NCI-H446 (cell line): ENCODE results near the gene MAP3K13.
"Not testable (repeated sequence)": the region's sequence is repeated elsewhere in the genome, so short reads cannot be mapped to it uniquely, and the experiment has no call there.

ENCODE experiments used
- DNase-seq, 2 experiments: peaks; one replicate each; lab custom pipeline; 2025; lab: John Stamatoyannopoulos, UW

MAP3K13 gene

DNA sequence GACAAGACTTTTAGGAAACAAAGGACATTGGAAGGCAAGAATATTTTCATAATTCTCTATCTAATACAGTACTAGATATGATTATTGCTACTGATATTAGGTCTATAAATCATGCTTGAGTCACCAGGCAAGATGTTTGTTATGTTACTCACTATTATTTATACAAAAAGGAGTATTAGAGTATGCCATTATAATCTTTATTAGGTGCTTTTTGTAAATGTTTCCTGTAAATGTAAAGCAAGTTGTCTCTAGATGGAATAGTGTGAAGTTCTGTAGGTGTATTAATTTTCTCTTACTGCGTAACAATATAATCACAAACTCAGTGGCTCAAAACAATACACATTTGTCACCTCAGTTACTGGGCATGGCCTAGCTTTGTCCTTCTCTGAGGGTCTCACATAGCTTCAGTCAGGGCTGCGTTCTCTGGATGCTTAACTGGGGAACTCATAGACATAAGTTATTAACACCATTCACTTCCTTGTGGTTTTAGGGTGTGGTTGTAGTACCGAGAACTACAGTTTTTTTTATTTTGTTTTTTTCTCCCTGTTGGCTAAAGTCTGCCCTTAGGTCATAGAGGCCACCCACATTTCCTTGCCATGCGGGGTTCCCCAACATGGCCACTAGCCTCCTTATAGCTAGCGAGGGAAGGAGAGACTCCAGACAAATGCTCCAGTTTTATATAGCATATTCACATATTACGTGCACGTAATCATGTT, 20.3 kb upstream of the MAP3K13 start:
- no peak for DNase-seq

DNA sequence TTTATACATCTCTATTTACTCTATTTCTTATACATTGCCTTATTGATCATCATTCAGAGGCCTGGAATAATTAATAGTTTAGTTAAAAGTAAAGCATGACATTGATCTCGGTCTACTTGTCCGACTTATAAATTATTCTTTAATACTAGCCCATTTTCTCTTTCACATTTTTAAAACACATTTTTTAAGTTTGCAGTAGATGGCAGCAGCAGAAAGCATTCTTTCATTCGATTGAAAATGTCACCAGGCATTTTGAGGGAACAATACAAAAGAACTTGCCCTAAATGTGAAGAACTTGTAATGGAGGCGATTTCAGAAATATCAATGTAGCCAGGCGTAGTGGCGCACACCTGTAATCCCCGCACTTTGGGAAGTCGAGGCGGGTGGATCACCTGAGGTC, 15.5 kb upstream of the MAP3K13 start:
- DNase-seq: no peak

DNA sequence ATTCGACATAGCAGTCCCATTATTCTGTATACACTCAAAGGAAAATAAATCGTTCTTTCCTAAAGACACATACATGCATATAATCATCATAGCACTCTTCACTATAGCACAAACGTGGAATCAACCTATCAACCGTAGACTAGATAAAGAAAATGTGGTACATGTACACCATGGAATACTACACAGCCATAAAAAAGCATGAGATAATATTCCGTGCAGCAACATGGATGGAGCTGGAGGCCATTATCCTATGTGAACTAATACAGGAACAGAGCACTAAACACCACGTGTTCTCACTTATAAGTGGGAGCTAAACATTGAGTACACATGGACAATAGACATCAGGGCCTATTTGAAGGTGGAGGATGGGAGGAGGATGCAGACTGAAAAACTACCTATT, 12.1 kb upstream of the MAP3K13 start:
- no peak for DNase-seq

DNA sequence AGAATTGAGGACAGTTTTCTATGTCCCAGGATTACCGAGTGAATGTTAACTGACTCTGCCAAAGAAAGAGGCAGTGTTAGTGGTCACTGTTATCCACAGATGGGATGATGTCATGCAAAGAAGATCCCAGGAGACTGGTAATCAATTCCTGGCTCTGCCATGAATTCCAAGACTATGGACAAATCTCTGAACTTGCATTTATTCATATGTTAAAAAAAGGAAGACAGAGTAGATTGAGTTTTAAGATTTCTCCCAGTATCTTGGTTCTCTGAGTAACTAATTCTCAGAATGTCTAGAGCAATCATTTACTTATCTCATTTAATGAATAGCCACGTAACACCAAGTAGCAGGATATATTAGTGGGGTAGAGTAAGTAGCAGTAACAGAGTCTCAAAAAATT, 11.5 kb upstream of the MAP3K13 start:
- DNase-seq: no peak

DNA sequence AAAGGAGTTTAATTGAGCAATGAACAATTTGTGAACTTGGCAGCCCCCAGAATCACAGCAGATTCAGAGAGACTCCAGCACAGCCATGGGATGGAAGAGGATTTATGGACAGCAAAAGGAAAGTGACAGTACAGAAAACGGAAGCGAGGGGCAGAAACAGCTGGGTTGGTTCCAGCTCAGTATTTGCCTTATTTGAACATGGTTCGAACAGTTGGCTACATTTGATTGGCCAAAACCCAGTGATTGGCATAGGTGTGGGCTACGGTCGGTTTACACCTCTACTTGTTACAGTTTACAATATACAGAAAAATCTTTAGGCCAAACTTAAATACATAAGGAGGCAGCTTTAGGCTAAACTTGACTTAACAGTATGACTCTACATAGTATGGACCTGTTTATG, 9.7 kb upstream of the MAP3K13 start:
- no peak for DNase-seq

DNA sequence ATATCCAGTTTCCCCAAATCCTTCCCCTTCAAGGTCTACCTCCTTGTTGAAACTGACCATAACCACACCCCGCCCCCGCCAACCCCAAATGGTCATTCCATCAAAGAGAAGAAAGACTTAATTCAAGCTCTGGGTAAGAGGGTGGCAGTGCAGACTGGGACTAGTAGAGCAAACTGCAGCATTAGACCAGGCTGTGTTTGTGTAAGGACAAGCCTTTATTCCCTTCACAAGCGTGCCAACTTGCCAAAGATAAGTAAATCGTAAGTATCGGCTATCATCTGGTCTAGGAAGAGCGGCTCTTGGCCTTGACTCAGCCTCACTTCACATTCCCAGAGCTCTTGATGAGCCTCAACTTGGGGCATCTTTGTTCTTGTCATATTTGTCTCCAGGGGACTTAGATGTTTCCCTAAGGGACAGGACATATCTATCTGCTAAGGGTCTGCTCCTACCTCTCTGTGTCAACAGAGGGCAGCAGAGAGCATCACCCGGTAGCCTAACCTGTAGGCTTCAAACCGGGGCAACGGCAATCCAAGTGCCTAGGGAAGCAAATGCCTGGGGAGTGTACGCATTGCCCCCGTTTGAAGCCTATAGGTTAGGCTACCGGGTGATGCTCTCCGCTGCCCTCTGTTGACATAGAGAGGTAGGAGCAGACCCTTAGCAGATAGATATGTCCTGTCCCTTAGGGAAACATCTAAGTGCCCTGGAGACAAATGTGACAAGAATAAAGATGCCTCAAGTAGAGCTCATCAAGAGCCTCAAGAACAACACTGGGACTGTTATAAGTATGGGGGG, 8.9 kb upstream of the MAP3K13 start:
- peak; percentile 80 to 92 for DNase-seq

DNA sequence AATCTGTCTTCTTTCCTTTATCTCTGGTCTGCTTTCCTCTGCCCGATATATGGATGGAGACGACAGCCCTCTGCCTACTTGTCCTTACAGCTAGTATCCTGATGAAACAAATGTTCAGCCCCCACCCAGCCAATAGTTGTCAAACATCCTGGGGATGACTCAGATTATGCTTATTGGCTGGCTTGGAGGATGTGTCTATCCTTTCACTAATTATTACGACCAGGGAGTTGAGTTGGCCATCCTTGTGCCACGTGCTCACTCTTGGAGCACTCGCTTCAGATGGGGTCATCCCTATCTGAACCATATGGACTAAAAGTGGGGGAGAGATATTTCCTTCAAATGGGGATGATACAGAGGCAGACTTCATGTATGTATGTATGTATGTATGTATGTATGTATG, 6.4 kb upstream of the MAP3K13 start:
- DNase-seq: peak in 1 of 2 experiments; percentile 19

DNA sequence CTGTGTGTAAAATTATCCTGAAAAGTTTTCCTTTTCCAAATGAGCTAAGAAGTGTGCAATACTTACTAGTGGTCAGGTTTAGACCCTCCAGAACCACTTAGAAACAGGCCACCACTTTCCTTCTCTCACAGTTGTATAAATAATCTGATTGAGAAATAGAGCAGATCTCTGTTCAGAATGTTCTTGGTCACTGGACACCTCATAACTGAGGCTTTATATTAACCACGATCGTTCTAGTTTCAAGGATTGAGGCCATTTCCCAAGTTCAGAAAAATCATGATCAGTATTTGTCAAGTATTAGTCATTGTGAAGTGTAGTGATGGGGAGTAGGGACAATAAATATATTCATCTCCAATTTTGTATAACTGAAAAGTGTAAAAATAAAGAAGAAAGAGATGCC, 1.0 kb upstream of the MAP3K13 start:
- DNase-seq: no peak

DNA sequence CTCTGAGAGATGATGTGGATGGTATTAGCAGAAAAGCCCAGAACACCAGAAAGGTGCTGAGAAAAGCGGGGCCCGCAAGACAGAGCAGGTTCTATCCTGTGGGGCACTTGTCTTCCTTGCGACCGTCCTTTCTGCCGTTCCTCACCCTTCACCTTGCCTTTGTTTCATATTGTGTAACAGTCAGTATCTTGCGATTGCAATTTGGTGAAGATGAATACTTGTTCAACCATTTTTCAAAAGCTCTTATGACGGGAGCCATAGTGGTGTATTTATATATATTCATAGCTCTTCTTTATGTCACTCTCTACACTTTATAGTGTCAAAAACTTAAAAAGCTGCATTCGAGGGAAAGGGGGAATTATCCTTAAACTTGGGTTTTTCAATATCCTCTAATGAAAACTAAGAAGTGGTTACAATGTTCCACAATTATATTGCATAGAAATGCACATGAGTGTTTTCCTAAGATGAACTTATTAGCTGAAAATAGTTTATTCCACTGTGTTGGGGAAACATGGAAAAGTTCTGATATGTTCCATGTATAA, 797 bp downstream of the MAP3K13 start:
- DNase-seq: no peak

DNA sequence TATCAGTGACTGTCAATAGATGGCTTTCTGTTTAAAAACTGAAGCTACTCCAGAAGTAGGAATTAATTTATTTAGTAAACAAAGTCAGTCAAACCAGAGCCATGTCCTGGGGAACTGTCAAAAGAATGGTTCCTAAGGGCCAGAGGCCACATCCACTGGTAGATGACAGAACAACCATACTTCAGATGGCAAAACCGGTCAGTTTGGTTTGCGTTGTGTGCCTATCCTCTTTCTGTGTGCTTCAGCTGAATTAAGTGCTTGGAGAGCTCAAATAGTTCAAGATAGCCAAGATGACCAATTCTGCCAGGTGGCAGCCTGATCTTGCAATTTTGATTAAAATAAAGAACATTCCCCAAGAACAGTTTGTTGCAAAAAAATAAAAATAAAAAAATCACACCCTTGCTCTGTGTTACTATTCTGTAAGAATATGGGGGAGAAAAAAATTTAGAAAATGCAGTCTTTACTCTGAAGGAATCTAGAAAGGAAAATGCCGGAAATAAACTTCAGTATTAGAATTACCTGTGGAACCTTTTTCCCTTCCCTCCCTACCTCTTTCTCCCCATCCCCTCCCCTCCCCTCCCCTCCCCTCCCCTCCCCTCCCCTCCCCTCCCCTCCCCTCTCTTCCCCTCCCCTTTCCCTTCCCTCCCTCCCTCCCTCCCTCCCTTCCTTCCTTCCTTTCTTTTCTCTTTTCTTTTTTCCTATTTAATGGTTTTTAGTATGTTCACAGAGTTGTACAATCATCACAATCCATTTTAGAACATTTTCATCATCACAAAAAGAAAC, 2.5 kb downstream of the MAP3K13 start:
- no peak for DNase-seq

DNA sequence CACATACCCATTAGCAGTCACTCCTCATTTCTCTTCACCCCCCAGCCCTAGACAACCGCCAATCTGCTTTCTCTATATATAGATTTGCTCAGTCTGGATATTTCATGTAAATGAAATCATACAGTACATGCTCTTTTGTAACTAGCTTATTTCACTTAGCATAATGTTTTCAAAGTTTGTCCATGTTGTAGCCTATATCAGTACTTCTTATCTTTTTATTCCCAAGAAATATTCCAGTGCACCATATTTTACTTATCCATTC, 3.1 kb downstream of the MAP3K13 start:
- DNase-seq: no peak

DNA sequence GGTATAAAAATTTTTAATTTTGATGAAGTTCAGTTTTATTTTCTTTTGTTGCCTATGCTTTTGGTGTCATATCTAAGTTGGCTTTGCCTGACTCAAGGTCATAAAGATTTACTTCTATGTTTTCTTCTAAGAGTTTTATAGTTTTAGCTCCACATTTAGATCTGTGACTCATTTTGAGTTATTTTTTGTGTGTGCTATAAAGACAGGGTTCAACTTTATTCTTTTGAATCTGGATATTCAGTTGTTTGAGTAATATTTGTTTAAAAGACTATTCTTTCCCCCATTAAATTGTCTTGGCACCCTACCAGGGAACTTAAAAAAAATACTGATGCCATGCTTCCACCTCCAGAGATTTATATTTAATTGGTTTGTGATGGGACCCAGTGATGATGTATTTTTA, 4.0 kb downstream of the MAP3K13 start:
- no peak for DNase-seq

DNA sequence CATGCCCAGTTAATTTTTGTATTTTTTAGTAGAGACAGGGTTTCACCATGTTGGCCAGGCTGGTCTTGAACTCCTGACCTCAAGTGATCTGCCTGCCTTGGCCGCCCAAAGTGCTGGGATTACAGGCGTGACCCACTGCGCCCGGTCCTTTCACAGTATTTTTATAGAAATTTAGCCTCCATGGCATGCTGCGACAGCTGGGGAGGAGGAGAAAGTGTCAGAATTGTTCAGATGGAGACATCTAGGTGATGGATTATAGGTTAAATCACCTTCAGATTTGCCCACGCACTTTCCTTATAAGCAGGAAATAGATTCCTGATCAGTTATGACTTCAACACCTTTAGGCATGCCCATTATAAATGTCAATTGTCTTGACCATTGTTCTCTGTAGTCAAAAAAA, 7.4 kb downstream of the MAP3K13 start:
- DNase-seq: not testable (repeated sequence)

DNA sequence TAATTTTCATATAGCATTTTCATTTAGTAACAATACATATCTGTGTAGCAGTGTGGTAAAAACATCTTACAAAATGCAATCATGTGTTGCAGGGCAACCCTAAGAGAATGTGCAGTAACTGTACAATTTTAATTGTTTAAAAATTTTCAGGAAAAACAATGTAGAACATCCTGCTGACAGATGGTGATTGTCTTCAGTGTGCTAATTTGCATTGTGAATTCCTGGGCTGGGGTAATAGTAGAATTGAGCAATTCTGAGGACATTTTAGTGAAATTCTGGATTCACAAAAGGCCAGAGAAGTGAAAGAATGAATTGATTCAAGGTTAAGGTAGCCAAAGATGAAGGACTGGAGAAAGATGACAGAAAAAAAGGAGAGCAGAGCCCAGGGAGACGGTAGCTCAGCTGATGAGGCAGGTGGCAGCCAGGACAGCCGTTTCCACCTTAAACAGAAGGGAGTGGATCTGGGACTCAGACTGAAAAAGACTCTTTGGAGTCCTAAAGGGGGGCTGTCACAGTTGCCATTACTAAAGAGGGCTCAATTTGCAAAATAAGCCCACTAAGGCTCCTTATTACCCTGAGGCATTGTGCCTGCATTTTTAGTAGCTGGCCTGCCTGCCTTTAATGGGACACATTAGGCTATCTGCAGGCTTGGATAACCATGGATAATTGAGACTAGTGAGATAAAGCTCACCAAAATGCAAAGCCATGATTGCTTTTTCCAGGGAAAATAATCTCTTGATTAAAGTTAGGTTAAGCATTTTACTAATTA, 8.6 kb downstream of the MAP3K13 start:
- DNase-seq: no peak

DNA sequence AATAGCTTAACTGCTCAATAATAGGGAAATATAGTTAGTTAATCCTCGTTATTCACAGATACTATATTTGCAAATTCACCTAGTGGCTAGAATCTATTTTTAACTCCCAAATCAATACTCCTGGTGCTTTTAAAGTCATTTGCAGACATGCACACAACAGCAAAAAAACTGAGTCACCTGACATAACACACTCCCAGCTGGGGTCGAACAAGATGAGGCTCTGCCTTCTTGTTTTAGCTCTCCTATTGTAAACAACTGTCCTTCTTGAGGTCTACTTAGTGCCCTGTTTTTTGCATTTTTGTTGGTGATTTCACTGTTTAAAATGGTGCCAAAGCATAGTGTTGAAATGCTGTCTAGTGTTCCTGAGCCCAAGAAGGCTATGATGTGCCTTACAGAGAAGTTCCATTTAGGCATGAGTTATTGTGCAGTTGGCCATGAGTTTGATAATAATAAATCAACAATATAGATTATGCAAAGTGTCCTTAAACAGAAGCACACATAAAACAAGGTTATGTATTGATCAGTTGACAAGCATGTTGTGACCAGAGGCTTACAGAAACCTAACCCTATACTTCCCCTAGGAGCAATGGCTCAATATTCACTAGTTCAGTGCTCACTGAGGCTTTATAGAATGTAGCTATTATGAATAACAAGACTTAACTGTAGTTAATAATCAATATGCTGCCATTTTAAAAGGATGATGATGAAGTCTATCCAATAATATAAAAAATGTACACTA, 18.6 kb downstream of the MAP3K13 start:
- DNase-seq: no peak

DNA sequence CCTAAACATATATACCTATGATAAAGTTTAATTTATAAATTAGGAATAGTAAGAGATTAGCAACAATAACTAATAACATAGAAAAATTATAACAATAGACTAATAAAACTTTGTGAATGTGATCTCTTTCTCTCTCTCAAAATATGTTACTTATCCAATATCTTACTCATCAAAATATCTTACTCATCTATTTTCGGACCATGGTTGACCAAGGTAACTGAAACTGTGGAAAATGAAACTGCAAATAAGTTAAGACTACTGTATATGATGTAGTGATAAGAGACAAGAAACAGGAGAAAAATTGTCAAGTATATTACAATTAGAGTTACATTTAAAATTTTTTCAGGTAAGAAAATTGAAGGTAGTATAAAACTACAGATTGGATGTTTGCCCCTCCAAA, 19.2 kb downstream of the MAP3K13 start:
- no peak for DNase-seq

DNA sequence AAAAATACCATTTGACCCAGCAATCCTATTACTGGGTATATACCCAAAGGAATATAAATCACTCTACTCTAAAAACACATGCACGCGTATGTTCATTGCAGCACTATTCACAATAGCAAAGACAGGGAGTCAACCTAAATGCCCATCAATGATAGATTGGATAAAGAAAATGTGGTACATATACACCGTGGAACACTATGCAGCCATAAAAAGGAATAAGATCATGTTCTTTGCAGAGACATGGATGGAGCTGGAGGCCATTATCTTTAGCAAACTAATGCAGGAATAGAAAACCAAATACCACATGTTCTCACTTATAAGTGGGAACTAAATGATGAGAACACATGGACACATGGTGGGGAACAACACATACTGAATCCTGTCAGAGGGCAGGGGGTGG, 23.6 kb downstream of the MAP3K13 start:
- not testable (repeated sequence) for DNase-seq

DNA sequence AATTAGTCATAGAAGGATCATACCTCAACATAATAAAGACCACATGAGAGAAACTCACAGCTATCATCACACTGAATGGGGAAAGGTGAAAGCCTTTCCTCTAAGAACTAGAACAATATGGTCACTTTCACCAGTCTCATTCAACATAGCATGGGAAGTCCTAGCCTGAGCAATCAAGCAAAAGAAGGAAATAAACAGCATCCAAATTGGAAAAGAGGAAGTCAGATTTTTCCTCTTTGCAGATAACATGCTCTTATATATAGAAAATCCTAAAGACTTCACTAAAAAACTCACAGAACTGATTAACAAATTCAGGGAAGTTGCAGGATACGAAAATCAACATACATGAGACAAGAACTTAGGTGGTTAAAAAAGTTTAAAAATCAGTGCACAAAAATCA, 24.7 kb downstream of the MAP3K13 start:
- DNase-seq: no peak

DNA sequence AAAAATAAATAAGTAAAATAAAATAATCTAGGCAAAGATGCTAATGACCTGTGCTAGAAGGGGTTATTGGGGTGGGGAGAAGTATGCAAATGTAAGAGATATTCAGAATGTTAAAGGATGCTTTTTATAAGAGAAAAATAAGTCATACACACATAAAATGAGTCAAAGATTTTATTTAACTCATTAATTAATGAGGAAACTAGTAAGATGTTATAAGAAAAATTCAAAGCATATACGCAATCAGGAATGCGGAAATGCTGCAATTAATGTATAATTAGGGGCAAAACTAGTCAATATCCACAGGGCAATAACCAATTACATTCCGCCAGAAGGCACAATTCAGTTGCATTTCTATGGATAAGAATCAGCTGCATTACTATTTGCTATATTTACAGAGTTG, 30.1 kb downstream of the MAP3K13 start:
- DNase-seq: no peak

DNA sequence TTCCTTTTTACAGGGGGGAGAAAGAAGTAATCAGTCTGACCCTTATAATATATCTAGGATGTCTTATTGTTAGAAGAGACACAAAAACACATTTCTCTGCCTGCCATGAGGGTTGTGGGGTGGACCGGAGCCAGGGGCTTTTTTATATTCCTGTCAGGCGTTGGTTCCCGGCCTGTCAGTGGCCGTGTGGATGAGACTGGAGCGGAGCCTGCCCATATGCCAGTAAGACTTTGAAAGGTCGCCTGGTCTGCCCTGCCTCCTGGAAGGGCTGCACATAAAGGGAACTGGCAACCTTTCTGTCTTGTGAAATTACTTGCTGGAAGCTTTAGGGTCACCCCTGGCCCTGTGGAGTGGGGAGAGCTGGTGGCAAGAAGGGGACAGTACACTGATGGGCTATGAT, 34.7 kb downstream of the MAP3K13 start:
- DNase-seq: peak; percentile 36 to 88
